ENCODE measurements around the gene FBXW2. TPM values are rescaled to one million over a fixed set of nuclear protein-coding genes. Genes with fewer than 3 reads are reported as not detected.
A peak's percentile ranks its signal among the peaks of the same experiment; 100 is the strongest.

The FBXW2 gene
- total and polyA plus RNA-seq, 2 donors (not counting 1 experiment from before 2014, with no cell fraction given) = 33.5 to 77.5 TPM

DNA sequence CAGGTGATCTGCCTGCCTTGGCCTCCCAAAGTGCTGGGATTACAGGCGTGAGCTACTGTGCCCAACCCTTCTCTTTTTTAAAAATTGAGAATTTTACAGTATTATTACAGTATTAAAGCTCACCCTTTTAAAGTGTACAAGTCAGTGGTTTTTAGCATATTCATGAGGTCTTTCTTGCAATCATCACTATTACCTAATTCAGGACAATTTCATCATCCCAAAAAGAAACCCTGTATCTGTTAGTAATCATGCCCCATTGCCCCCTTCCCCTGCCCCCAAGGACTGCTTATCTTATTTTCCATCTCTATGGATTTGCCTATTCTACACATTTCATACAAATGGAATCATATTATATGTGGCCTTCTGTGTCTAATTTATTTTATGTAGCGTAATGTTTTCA, 56.3 kb downstream of the FBXW2 start:
- Histone ChIP-seq H2AFZ (ENCODE audit: low read length) (no peak overlapping the region), H3K4me1 (ENCODE audit: control insufficient read depth, extremely low read depth, insufficient read depth, low read length) (peaks cover 5% of the 10 kb centered on the region), H3K4me3 (replicated peaks in 1 of 4; ENCODE audit: control extremely low read depth in 1 of 4, insufficient read depth in 1 of 4, low read depth in 3 of 4, low read length in 4 of 4) (no peak overlapping the region), H3K4me2 (ENCODE audit: extremely low read depth, insufficient read depth, low read length) (no peak overlapping the region), H3K79me2 (ENCODE audit: control insufficient read depth, insufficient read depth, low read length) (no peaks in the 10 kb centered on the region), H3K9me3 (ENCODE audit: control insufficient read depth, insufficient read depth, low read depth, low read length) (no peaks in the 10 kb centered on the region), H4K20me1 (ENCODE audit: control insufficient read depth, extremely low read depth, insufficient read depth, low read length) (no peaks in the 10 kb centered on the region), H3K27ac (ENCODE audit: insufficient read depth, low read length) (no peak overlapping the region), H3K27me3 (ENCODE audit: control insufficient read depth, insufficient read depth, low read length) (no peaks in the 10 kb centered on the region), H3K9ac (ENCODE audit: insufficient read depth, low read length) (no peak overlapping the region), H3K36me3 (ENCODE audit: control insufficient read depth, insufficient read depth, low read length) (no peaks in the 10 kb centered on the region)
- no peak for TF ChIP-seq EZH2 (IDR thresholded peaks at IDR 0.05; ENCODE audit: low read length, missing control alignments)
- TF ChIP-seq, protein P1, sequence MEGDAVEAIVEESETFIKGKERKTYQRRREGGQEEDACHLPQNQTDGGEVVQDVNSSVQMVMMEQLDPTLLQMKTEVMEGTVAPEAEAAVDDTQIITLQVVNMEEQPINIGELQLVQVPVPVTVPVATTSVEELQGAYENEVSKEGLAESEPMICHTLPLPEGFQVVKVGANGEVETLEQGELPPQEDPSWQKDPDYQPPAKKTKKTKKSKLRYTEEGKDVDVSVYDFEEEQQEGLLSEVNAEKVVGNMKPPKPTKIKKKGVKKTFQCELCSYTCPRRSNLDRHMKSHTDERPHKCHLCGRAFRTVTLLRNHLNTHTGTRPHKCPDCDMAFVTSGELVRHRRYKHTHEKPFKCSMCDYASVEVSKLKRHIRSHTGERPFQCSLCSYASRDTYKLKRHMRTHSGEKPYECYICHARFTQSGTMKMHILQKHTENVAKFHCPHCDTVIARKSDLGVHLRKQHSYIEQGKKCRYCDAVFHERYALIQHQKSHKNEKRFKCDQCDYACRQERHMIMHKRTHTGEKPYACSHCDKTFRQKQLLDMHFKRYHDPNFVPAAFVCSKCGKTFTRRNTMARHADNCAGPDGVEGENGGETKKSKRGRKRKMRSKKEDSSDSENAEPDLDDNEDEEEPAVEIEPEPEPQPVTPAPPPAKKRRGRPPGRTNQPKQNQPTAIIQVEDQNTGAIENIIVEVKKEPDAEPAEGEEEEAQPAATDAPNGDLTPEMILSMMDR (conservative IDR thresholded peaks at IDR 0.05 in 1 of 2, IDR thresholded peaks at IDR 0.05 in 1 of 2; ENCODE audit: low read depth in 1 of 2, low read length in 2 of 2) = no peak
- no peak for DNase-seq (ENCODE audit: low read depth in 2 of 2)

DNA sequence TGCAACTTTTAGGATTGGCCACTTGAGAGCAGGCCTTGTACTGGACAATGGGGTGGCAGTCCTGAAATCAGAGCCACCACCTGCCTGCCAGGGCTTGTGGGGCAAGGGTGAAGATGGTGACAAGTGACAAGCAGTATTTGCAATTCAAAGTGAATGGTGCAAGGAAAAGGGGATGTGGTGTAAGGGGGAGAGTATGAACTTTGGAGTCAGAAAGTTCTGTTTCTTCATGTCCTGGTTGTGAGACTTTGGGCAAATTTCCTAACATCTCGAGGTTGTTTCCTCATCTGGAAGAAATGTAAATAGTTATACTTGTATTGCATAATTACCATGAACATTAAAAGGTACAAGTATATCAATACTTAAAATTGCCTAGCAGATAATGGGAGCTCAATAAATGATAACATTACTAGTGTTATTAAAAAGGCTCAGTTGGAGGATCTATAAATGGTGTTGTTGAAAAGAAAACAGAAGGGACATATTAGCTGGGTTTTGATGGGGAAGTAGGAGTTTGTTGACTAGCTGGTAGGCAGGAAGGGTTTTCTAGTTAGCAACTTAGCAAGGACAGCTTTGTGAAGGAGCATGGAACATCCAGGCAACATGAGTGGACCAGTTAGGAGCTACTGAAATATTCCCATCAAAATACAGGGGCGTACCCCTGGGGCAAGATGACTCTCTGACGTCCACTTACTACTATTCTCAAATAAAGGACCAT, 57.6 kb downstream of the FBXW2 start:
- Histone ChIP-seq H3K4me1 (ENCODE audit: control insufficient read depth, extremely low read depth, insufficient read depth, low read length) (peaks cover 9% of the 10 kb centered on the region), H4K20me1 (ENCODE audit: control insufficient read depth, extremely low read depth, insufficient read depth, low read length) (no peaks in the 10 kb centered on the region), H3K27me3 (ENCODE audit: control insufficient read depth, insufficient read depth, low read length) (no peaks in the 10 kb centered on the region), H3K4me2 (ENCODE audit: extremely low read depth, insufficient read depth, low read length) (peak overlapping the region; percentile 9), H3K4me3 (replicated peaks in 1 of 4; ENCODE audit: control extremely low read depth in 1 of 4, insufficient read depth in 1 of 4, low read depth in 3 of 4, low read length in 4 of 4) (no peak overlapping the region), H2AFZ (ENCODE audit: low read length) (no peak overlapping the region), H3K79me2 (ENCODE audit: control insufficient read depth, insufficient read depth, low read length) (no peaks in the 10 kb centered on the region), H3K27ac (ENCODE audit: insufficient read depth, low read length) (peak overlapping the region; percentile 0), H3K9me3 (ENCODE audit: control insufficient read depth, insufficient read depth, low read depth, low read length) (no peaks in the 10 kb centered on the region), H3K36me3 (ENCODE audit: control insufficient read depth, insufficient read depth, low read length) (no peaks in the 10 kb centered on the region), H3K9ac (ENCODE audit: insufficient read depth, low read length) (no peak overlapping the region)
- DNase-seq (ENCODE audit: low read depth in 2 of 2) = peak in 1 of 2 donors; percentile 80
- TF ChIP-seq EZH2 (IDR thresholded peaks at IDR 0.05; ENCODE audit: low read length, missing control alignments) = no peak
- TF ChIP-seq, protein P1 (conservative IDR thresholded peaks at IDR 0.05 in 1 of 2, IDR thresholded peaks at IDR 0.05 in 1 of 2; ENCODE audit: low read depth in 1 of 2, low read length in 2 of 2) = no peak

DNA sequence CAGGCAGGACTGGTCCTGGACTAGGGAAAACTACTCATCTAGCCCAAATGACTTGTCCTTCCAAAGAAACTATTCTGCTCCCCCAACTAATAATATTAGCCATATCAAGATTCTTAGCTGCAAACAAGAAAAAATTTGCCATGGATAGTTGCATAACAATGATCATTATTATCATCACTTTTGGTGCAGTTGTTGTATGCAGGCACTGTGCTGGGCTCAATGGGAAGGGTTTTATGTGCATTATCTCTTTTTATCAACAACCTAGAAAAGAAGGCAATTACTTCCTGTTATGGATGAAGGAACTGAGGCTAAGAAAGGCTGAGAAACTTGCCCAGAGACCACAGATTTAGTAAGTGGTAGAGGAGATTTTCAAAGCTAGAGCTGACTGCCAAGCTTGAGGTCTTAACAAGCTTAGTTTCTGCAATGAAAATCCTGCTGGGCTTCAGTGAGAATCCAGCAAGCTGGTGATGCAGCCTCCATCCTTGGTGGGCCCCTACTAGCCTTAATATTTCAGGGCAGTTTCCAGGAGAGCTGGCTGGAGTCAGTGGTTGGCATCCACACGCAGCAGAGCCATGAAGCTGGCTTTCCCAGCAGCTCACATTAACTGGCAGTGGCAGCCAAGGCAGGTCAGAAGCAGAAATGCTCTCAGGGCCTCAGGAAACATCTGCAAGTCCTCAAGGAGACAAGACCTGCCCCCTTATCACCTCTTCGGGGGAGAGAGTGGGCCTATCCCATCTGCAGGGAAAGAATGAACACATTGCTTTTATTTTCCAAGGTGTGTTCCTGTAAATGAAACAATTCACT, 58.4 kb downstream of the FBXW2 start:
- no peak for TF ChIP-seq EZH2 (IDR thresholded peaks at IDR 0.05; ENCODE audit: low read length, missing control alignments)
- TF ChIP-seq, protein P1 (conservative IDR thresholded peaks at IDR 0.05 in 1 of 2, IDR thresholded peaks at IDR 0.05 in 1 of 2; ENCODE audit: low read depth in 1 of 2, low read length in 2 of 2) = no peak
- H3K27me3 ChIP-seq (ENCODE audit: control insufficient read depth, insufficient read depth, low read length) = no peaks in the 10 kb centered on the region
- H3K9ac ChIP-seq (ENCODE audit: insufficient read depth, low read length) = no peak overlapping the region
- no peak for DNase-seq (ENCODE audit: low read depth in 2 of 2)
- no peaks in the 10 kb centered on the region for H3K9me3 ChIP-seq (ENCODE audit: control insufficient read depth, insufficient read depth, low read depth, low read length)
- H3K4me3 ChIP-seq (replicated peaks in 1 of 4; ENCODE audit: control extremely low read depth in 1 of 4, insufficient read depth in 1 of 4, low read depth in 3 of 4, low read length in 4 of 4) = no peak overlapping the region
- H3K79me2 ChIP-seq (ENCODE audit: control insufficient read depth, insufficient read depth, low read length) = no peaks in the 10 kb centered on the region
- H3K4me1 ChIP-seq (ENCODE audit: control insufficient read depth, extremely low read depth, insufficient read depth, low read length) = peaks cover 12% of the 10 kb centered on the region
- no peaks in the 10 kb centered on the region for H3K36me3 ChIP-seq (ENCODE audit: control insufficient read depth, insufficient read depth, low read length)
- no peaks in the 10 kb centered on the region for H4K20me1 ChIP-seq (ENCODE audit: control insufficient read depth, extremely low read depth, insufficient read depth, low read length)
- H3K27ac ChIP-seq (ENCODE audit: insufficient read depth, low read length) = peak overlapping the region; percentile 0
- H3K4me2 ChIP-seq (ENCODE audit: extremely low read depth, insufficient read depth, low read length) = peak overlapping the region; percentile 9
- no peak overlapping the region for H2AFZ ChIP-seq (ENCODE audit: low read length)
